ENCODE measurements around the gene LSM11. TPM values are rescaled to one million over a fixed set of nuclear protein-coding genes. Genes with fewer than 3 reads are reported as not detected.

Gene LSM11
- total RNA-seq, 4 donors from 2014 or later = 3.6 to 5.6 (median 3.8) TPM

- H3K4me3 ChIP-seq (ENCODE audit: low read depth, poor library complexity, severe bottlenecking) = no peak overlapping the region
- TF ChIP-seq POLR2A (IDR thresholded peaks at IDR 0.05) (no peak), CTCF (IDR thresholded peaks at IDR 0.05) (no peak)
- no peak for DNase-seq (ENCODE audit: low spot score in 2 of 2)
- WGBS, 2 donors = 88 to 92% methylated on average over 1 of the region's 1 CpG
- intact Hi-C loops (cut with DNase I; ENCODE audit: low total_unique reads) = no loop called here
Measured at GRCh38 chr5:157758706-157759105, 15.2 kb downstream of the LSM11 start.

GRCh38 chr5:157761690-157762621 lies 18.4 kb downstream of the LSM11 start:
- intact Hi-C loops (cut with DNase I; ENCODE audit: low total_unique reads) = no loop called here
- no peak for TF ChIP-seq POLR2A (IDR thresholded peaks at IDR 0.05)
- no peak for TF ChIP-seq CTCF (IDR thresholded peaks at IDR 0.05)
- H3K4me3 ChIP-seq (ENCODE audit: low read depth, poor library complexity, severe bottlenecking) = no peak overlapping the region
- no peak for DNase-seq (ENCODE audit: low spot score in 2 of 2)
- WGBS, 2 donors = 34 to 36% methylated on average over 10 of the region's 10 CpGs

GRCh38 chr5:157764531-157764930 lies 21.0 kb downstream of the LSM11 start:
- intact Hi-C loops (cut with DNase I; ENCODE audit: low total_unique reads) = no loop called here
- DNase-seq (ENCODE audit: low spot score in 2 of 2) = no peak

GRCh38 chr5:157766442-157766841 lies 22.9 kb downstream of the LSM11 start:
- WGBS, 2 donors = 95 to 98% methylated on average over 7 of the region's 7 CpGs
- TF ChIP-seq POLR2A (IDR thresholded peaks at IDR 0.05) (no peak), CTCF (IDR thresholded peaks at IDR 0.05) (no peak)
- DNase-seq (ENCODE audit: low spot score in 2 of 2) = no peak
- H3K4me3 ChIP-seq (ENCODE audit: low read depth, poor library complexity, severe bottlenecking) = no peak overlapping the region
- intact Hi-C loops (cut with DNase I; ENCODE audit: low total_unique reads) = no loop called here

More at GRCh38 chr5:157764531-157764930, 21.0 kb downstream of the LSM11 start:
- no peak overlapping the region for H3K4me3 ChIP-seq (ENCODE audit: low read depth, poor library complexity, severe bottlenecking)
- WGBS, 2 donors = 82 to 84% methylated on average over 6 of the region's 6 CpGs
- TF ChIP-seq POLR2A (IDR thresholded peaks at IDR 0.05) = no peak
- no peak for TF ChIP-seq CTCF (IDR thresholded peaks at IDR 0.05)

- no peak overlapping the region for H3K4me3 ChIP-seq (ENCODE audit: low read depth, poor library complexity, severe bottlenecking)
- DNase-seq (ENCODE audit: low spot score in 2 of 2) = no peak
- WGBS, 2 donors = 82 to 96% methylated on average over 1 of the region's 1 CpG
- intact Hi-C loops (cut with DNase I; ENCODE audit: low total_unique reads) = no loop called here
- TF ChIP-seq POLR2A (IDR thresholded peaks at IDR 0.05) (no peak), CTCF (IDR thresholded peaks at IDR 0.05) (no peak)
Measured at GRCh38 chr5:157766902-157767301, 23.4 kb downstream of the LSM11 start.

Measured in lower leg skin (tissue), 4 donors.